NB4 (cell line): ENCODE results near the gene FER.

Source experiments
- CTCF ChIP-seq: IDR thresholded peaks from one replicate; pipeline ENCODE4 v1.5.1; 2012; ENCODE audit warnings: low read depth, low read length
- MAX ChIP-seq: IDR thresholded peaks from 2 replicates; pipeline ENCODE4 v1.6.1; 2011; ENCODE audit warnings: low read depth, low read length
- POLR2A ChIP-seq: IDR thresholded peaks from 2 replicates; pipeline ENCODE4 v1.6.1; 2011; ENCODE audit warnings: mild to moderate bottlenecking; ENCODE audit not compliant: insufficient read length; ENCODE audit errors: extremely low read depth

- TF ChIP-seq CTCF (no peak), POLR2A (no peak), MAX (no peak)
Observed at GRCh38 chr5:108946008-108946407, 198.3 kb downstream of the FER start.
